IPS DF 6.9 (cell line): ENCODE results near the gene PAPOLG.

ENCODE experiments used
- DNase-seq: peaks from one replicate; pipeline ENCODE4 v3.0.0-alpha.2; 2013; ENCODE audit warnings: low read depth, low spot score
- H3K27ac ChIP-seq: one replicate; pipeline ENCODE4 v1.5.1; 2013; ENCODE audit warnings: low read length, control low read depth
- H3K27me3 ChIP-seq: 2 replicates; pipeline ENCODE4 v1.6.1; 2013; ENCODE audit warnings: mild to moderate bottlenecking, low read length; ENCODE audit not compliant: control insufficient read depth, insufficient read depth
- H3K36me3 ChIP-seq: 2 replicates; pipeline ENCODE4 v1.6.1; 2013; ENCODE audit warnings: low read length; ENCODE audit not compliant: control insufficient read depth, insufficient read depth
- H3K4me1 ChIP-seq: 2 replicates; pipeline ENCODE4 v1.6.1; 2013; ENCODE audit warnings: low read length; ENCODE audit not compliant: control insufficient read depth, insufficient read depth
- H3K4me3 ChIP-seq: 2 replicates; pipeline ENCODE4 v1.5.1; 2013; ENCODE audit warnings: mild to moderate bottlenecking, low read length
- H3K9me3 ChIP-seq: 2 replicates; pipeline ENCODE4 v1.6.1; 2013; ENCODE audit warnings: low read length, inconsistent platforms; ENCODE audit not compliant: control insufficient read depth, insufficient read depth
- WGBS: extraction: QIAGEN DNeasy Blood & Tissue Kit; methylation state at CpG from one replicate; pipeline ENCODE4 v1.1.7; 2013; ENCODE audit warnings: mixed read lengths, missing lambda C conversion rate; ENCODE audit not compliant: insufficient read length, insufficient coverage; 5-methylcytosine and 5-hydroxymethylcytosine counted together

The PAPOLG gene

DNA sequence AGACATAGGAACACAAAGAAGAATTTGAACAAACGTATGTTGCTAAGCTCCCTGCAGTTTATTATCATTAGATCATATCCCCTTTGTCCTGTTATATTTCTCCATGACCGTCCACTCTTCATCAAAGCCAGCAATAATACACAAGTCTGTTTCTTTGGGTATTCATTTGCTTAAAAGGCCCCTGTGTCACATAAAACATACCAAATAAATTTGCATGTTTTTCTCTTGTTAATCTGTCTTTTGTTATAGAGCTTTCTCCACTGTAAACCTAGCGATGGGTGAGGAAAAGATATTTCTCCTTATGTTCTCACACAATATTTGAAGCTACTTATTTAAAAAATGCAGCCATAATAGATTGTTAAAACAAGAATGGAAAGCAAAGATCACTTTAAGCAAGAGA lies 82.4 kb downstream of the PAPOLG start:
- no peak overlapping the region for H3K27ac ChIP-seq
- peaks cover 20% of the 10 kb centered on the region; the same call in 1 of the 2 replicates for H3K27me3 ChIP-seq
- DNase-seq: no peak
- no peaks in the 10 kb centered on the region for H3K36me3 ChIP-seq
- WGBS: no CpG with 5 or more reads among the region's 3 CpGs
- no peak overlapping the region for H3K4me3 ChIP-seq
- H3K4me1 ChIP-seq: no peaks in the 10 kb centered on the region
- no peaks in the 10 kb centered on the region for H3K9me3 ChIP-seq

DNA sequence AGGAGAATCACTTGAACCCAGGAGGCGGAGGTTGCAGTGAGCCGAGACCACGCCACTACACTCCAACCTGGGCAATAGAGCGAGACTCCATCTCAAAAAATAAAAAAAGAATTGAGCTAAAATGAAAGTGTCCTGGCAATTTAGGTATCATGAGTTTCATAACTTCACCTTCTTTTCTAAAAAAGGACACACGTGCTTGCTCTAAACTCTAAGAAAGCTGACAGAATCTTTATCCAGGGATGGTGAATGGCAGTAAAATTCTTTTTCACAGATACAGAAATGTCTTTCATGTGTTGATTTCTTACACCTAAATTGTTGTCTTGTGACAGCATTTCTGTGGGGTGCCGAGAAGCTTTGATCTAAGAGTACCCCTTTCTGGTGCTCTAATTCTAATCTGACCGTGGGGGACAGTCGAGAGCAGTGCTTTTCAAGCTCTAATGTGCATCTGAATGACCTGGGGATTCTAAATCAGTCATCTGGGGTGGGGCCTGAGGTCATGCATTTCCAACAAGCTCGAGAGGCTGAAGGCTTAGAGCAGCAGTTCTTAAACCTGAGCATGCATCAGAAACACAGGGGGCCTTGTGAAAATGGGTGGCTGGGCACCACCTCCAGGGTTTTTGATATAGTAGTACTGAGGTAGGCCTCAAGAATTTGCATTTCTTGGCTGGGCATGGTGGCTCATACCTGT lies 83.2 kb downstream of the PAPOLG start:
- Histone ChIP-seq H3K9me3 (no peaks in the 10 kb centered on the region), H3K36me3 (no peaks in the 10 kb centered on the region), H3K4me3 (no peak overlapping the region), H3K4me1 (no peaks in the 10 kb centered on the region), H3K27me3 (peaks cover 20% of the 10 kb centered on the region; the same call in 1 of the 2 replicates), H3K27ac (no peak overlapping the region)
- peak; percentile 9 for DNase-seq
- no CpG with 5 or more reads among the region's 9 CpGs for WGBS

DNA sequence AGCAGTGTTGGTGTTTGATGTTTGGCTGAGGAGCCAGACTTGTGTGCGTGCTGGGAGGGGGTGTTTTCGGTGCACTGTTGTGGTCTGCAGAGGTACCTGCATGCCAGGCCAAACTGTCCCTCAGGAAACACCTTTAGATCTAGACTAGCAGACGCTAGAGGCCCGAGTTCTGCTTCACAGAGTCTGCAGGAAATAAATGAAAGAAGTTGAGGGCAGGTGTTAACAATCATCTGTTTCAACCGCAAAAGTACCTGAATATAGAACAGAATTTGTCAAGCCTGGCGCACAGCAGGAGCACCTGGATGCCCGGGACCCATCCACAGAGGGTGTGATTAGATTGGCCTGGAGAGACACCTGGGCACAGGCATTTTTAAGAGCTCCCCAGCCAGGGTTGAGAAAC lies 84.8 kb downstream of the PAPOLG start:
- H3K4me1 ChIP-seq: no peaks in the 10 kb centered on the region
- no CpG with 5 or more reads among the region's 7 CpGs for WGBS
- H3K27ac ChIP-seq: no peak overlapping the region
- H3K27me3 ChIP-seq: peaks cover 16% of the 10 kb centered on the region; the same call in 1 of the 2 replicates
- no peaks in the 10 kb centered on the region for H3K9me3 ChIP-seq
- H3K36me3 ChIP-seq: no peaks in the 10 kb centered on the region
- no peak for DNase-seq
- H3K4me3 ChIP-seq: no peak overlapping the region

DNA sequence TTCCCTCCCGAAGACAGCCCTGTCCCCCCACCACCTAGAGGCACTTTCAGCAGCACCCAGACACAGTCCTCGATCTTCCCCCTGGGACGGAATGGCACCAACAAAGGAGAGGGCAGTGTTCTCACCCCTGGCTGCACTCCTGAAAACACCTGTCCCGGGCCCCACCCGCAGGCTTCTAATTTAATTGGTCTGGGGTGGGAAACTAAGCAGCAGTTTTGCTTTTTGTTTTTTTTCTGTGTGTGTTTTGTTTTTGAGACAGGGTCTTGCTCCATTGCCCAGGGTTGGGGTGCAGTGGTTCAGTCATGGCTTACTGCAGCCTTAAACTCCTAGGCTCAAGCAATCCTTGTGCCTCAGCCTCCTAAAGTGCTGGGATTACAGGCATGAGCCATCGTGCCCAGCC lies 86.9 kb downstream of the PAPOLG start:
- Histone ChIP-seq H3K36me3 (no peaks in the 10 kb centered on the region), H3K27me3 (peaks cover 7% of the 10 kb centered on the region; the same call in 1 of the 2 replicates), H3K4me3 (no peak overlapping the region), H3K27ac (no peak overlapping the region), H3K4me1 (no peaks in the 10 kb centered on the region), H3K9me3 (no peaks in the 10 kb centered on the region)
- DNase-seq: no peak
- no CpG with 5 or more reads among the region's 6 CpGs for WGBS

DNA sequence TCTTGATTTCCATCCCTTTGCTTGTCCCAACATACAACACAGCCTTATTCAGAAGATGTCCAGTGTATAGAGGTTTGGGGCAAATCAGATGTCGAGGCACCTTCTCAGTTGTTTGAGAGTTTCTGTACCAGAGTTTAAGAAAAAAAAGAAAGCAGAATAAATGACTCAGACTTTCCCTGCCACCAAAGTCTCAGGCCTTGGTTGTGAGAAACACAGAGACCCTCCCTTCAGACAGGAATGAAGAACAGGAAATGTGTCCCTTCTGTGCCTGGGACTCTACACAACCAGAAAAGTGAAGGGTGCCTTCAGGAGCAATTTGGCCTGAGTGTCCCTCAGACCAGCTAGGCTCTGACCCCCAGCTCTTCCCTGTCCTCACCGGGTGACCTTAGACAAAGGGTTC lies 88.0 kb downstream of the PAPOLG start:
- no peak overlapping the region for H3K27ac ChIP-seq
- H3K36me3 ChIP-seq: no peaks in the 10 kb centered on the region
- no CpG with 5 or more reads among the region's 2 CpGs for WGBS
- H3K4me1 ChIP-seq: no peaks in the 10 kb centered on the region
- H3K4me3 ChIP-seq: no peak overlapping the region
- peaks cover 7% of the 10 kb centered on the region; the same call in 1 of the 2 replicates for H3K27me3 ChIP-seq
- H3K9me3 ChIP-seq: no peaks in the 10 kb centered on the region
- DNase-seq: no peak

DNA sequence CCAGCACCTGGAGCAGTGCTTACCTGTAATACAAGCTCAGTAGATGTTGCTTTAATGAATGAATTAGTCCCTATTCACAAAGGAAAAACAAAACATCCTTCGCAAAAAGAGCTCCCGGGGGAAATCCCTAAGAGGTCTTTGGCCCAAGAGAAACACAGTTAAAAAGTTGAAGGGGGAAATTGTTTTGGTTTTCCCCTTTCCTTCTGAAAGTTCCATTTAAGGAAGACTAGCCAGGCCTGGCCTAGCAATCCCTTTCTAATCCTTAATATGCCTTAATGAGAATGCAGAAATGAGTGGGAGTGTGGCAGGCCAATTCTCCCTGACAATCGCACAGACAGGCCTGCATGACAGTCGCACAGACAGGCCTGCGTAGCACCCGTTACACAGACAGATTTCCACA lies 91.8 kb downstream of the PAPOLG start:
- WGBS: no CpG with 5 or more reads among the region's 6 CpGs
- H3K4me1 ChIP-seq: no peaks in the 10 kb centered on the region
- no peaks in the 10 kb centered on the region for H3K27me3 ChIP-seq
- H3K27ac ChIP-seq: no peak overlapping the region
- no peak for DNase-seq
- H3K4me3 ChIP-seq: no peak overlapping the region
- H3K9me3 ChIP-seq: no peaks in the 10 kb centered on the region
- no peaks in the 10 kb centered on the region for H3K36me3 ChIP-seq
